Skeletal muscle satellite cell (primary cell): ENCODE measurements around the gene KRTAP20-3.

Experiments
- H3K27me3 ChIP-seq: 2 replicates; pipeline ENCODE4 v1.7.0; 2013; ENCODE audit warnings: low read length; ENCODE audit not compliant: control insufficient read depth, insufficient read depth
- H3K36me3 ChIP-seq: 2 replicates; pipeline ENCODE4 v1.7.0; 2013; ENCODE audit warnings: mild to moderate bottlenecking, control low read depth, low read length; ENCODE audit not compliant: insufficient read depth
- H3K4me1 ChIP-seq: 2 replicates; pipeline ENCODE4 v1.7.0; 2013; ENCODE audit warnings: low read length; ENCODE audit not compliant: control insufficient read depth, insufficient read depth
- H3K4me2 ChIP-seq: 2 replicates; pipeline ENCODE4 v1.7.0; 2013; ENCODE audit warnings: mild to moderate bottlenecking, low read length
- H3K4me3 ChIP-seq: 2 replicates; pipeline ENCODE4 v1.7.0; 2013; ENCODE audit warnings: low read length
- H3K9ac ChIP-seq: 2 replicates; pipeline ENCODE4 v1.7.0; 2013; ENCODE audit warnings: mild to moderate bottlenecking, low read depth, low read length, moderate library complexity
- H3K9me3 ChIP-seq: replicated peaks from 2 replicates; pipeline ENCODE4 v1.7.0; 2013; ENCODE audit warnings: mild to moderate bottlenecking, control low read depth, low read length

The KRTAP20-3 gene

GRCh38 chr21:30628109-30628508 is 14.6 kb upstream of the KRTAP20-3 start:
- Histone ChIP-seq H3K4me3 (no peak overlapping the region), H3K36me3 (no peaks in the 10 kb centered on the region), H3K9ac (no peak overlapping the region), H3K4me1 (no peaks in the 10 kb centered on the region), H3K27me3 (no peaks in the 10 kb centered on the region), H3K4me2 (no peak overlapping the region), H3K9me3 (peaks cover 8% of the 10 kb centered on the region)

- H3K4me2 ChIP-seq, result no peak overlapping the region
- no peak overlapping the region for H3K9ac ChIP-seq
- H3K4me1 ChIP-seq, result no peaks in the 10 kb centered on the region
- no peaks in the 10 kb centered on the region for H3K27me3 ChIP-seq
- peaks cover 8% of the 10 kb centered on the region for H3K9me3 ChIP-seq
- no peaks in the 10 kb centered on the region for H3K36me3 ChIP-seq
- H3K4me3 ChIP-seq, result no peak overlapping the region
Measured at GRCh38 chr21:30629200-30629599, 13.5 kb upstream of the KRTAP20-3 start.

GRCh38 chr21:30634906-30635305 is 7.8 kb upstream of the KRTAP20-3 start, which contains the start of gene KRTAP20-2:
Gene KRTAP20-2, plus strand, starts transcription at chr21:30635206. Its CDS starts 58 bp downstream, at chr21:30635264.
- Histone ChIP-seq H3K4me1 (no peaks in the 10 kb centered on the region), H3K27me3 (no peaks in the 10 kb centered on the region), H3K4me2 (no peak within 1 kb of the TSS), H3K4me3 (no peak within 1 kb of the TSS), H3K9me3 (peaks cover 12% of the 10 kb centered on the region), H3K36me3 (no peaks in the 10 kb centered on the region), H3K9ac (no peak within 1 kb of the TSS)

- Histone ChIP-seq H3K27me3 (no peaks in the 10 kb centered on the region), H3K4me3 (no peak overlapping the region), H3K9me3 (peaks cover 4% of the 10 kb centered on the region), H3K9ac (no peak overlapping the region), H3K36me3 (no peaks in the 10 kb centered on the region), H3K4me2 (no peak overlapping the region), H3K4me1 (no peaks in the 10 kb centered on the region)
Measured at GRCh38 chr21:30638686-30639085, 4.0 kb upstream of the KRTAP20-3 start.

GRCh38 chr21:30646904-30647414 is 4.3 kb downstream of the KRTAP20-3 start:
- Histone ChIP-seq H3K4me1 (no peaks in the 10 kb centered on the region), H3K4me3 (no peak overlapping the region), H3K27me3 (no peaks in the 10 kb centered on the region), H3K4me2 (no peak overlapping the region), H3K9ac (no peak overlapping the region), H3K36me3 (no peaks in the 10 kb centered on the region), H3K9me3 (peaks cover 6% of the 10 kb centered on the region)

GRCh38 chr21:30652891-30653290 is 10.2 kb downstream of the KRTAP20-3 start:
- no peaks in the 10 kb centered on the region for H3K4me1 ChIP-seq
- H3K9me3 ChIP-seq, result peaks cover 6% of the 10 kb centered on the region
- no peak overlapping the region for H3K4me2 ChIP-seq
- H3K4me3 ChIP-seq, result no peak overlapping the region
- no peak overlapping the region for H3K9ac ChIP-seq
- H3K36me3 ChIP-seq, result no peaks in the 10 kb centered on the region
- no peaks in the 10 kb centered on the region for H3K27me3 ChIP-seq

GRCh38 chr21:30668776-30669175 is 26.1 kb downstream of the KRTAP20-3 start:
- no peaks in the 10 kb centered on the region for H3K4me1 ChIP-seq
- no peaks in the 10 kb centered on the region for H3K27me3 ChIP-seq
- H3K4me3 ChIP-seq, result no peak overlapping the region
- H3K9ac ChIP-seq, result no peak overlapping the region
- H3K36me3 ChIP-seq, result no peaks in the 10 kb centered on the region
- H3K4me2 ChIP-seq, result no peak overlapping the region
- peaks cover 7% of the 10 kb centered on the region for H3K9me3 ChIP-seq

GRCh38 chr21:30672985-30673650 is 30.5 kb downstream of the KRTAP20-3 start:
- Histone ChIP-seq H3K4me3 (no peak overlapping the region), H3K4me1 (no peaks in the 10 kb centered on the region), H3K27me3 (no peaks in the 10 kb centered on the region), H3K36me3 (no peaks in the 10 kb centered on the region), H3K9ac (no peak overlapping the region), H3K4me2 (no peak overlapping the region), H3K9me3 (peaks cover 11% of the 10 kb centered on the region)

- no peaks in the 10 kb centered on the region for H3K4me1 ChIP-seq
- no peak overlapping the region for H3K4me2 ChIP-seq
- peaks cover 11% of the 10 kb centered on the region for H3K9me3 ChIP-seq
- H3K27me3 ChIP-seq, result no peaks in the 10 kb centered on the region
- H3K36me3 ChIP-seq, result no peaks in the 10 kb centered on the region
- H3K9ac ChIP-seq, result no peak overlapping the region
- no peak overlapping the region for H3K4me3 ChIP-seq
Measured at GRCh38 chr21:30674312-30674711, 31.6 kb downstream of the KRTAP20-3 start.

GRCh38 chr21:30676737-30677136 is 34.1 kb downstream of the KRTAP20-3 start:
- H3K27me3 ChIP-seq, result no peaks in the 10 kb centered on the region
- no peak overlapping the region for H3K4me3 ChIP-seq
- no peaks in the 10 kb centered on the region for H3K36me3 ChIP-seq
- H3K9ac ChIP-seq, result no peak overlapping the region
- no peaks in the 10 kb centered on the region for H3K4me1 ChIP-seq
- peaks cover 7% of the 10 kb centered on the region for H3K9me3 ChIP-seq
- H3K4me2 ChIP-seq, result no peak overlapping the region

GRCh38 chr21:30680586-30680985 is 37.9 kb downstream of the KRTAP20-3 start:
- Histone ChIP-seq H3K27me3 (no peaks in the 10 kb centered on the region), H3K4me3 (no peak overlapping the region), H3K9ac (no peak overlapping the region), H3K36me3 (no peaks in the 10 kb centered on the region), H3K4me1 (no peaks in the 10 kb centered on the region), H3K4me2 (no peak overlapping the region), H3K9me3 (peaks cover 11% of the 10 kb centered on the region)

- Histone ChIP-seq H3K4me2 (no peak overlapping the region), H3K9ac (no peak overlapping the region), H3K27me3 (no peaks in the 10 kb centered on the region), H3K4me3 (no peak overlapping the region), H3K36me3 (no peaks in the 10 kb centered on the region), H3K4me1 (no peaks in the 10 kb centered on the region), H3K9me3 (peaks cover 5% of the 10 kb centered on the region)
Measured at GRCh38 chr21:30684506-30684905, 41.8 kb downstream of the KRTAP20-3 start.
